Activated CD4-positive, alpha-beta memory T cell treated with anti-CD3 and anti-CD28 coated beads, Interleukin-2, amount 10 ng/mL, durations not matched to agents 7 days and 5 days (primary cell): ENCODE results near the gene TPRA1. TPM values are rescaled to one million over a fixed set of nuclear protein-coding genes. Genes with fewer than 3 reads are reported as not detected.

Source experiments
- CTCF ChIA-PET: fragments of 350-600 bp; sonication (Branson Sonifier 250); formaldehyde crosslinking; loops from one replicate; lab custom pipeline; 2021; ENCODE audit warnings: antibody characterized with exemption, inconsistent platforms; lab: Charles Lee
- POLR2A ChIA-PET: fragments of 350-600 bp; sonication (Branson Sonifier 250); formaldehyde crosslinking; loops from one replicate; lab custom pipeline; 2021; ENCODE audit warnings: antibody characterized with exemption; lab: Charles Lee
- DNase-seq: peaks from one replicate; pipeline ENCODE4 v3.0.0-alpha.2; 2020
- H3K27ac Mint-ChIP-seq: one replicate; pipeline ENCODE4 v1.8.0; 2021; ENCODE audit warnings: mild to moderate bottlenecking, mixed read lengths
- H3K27me3 Mint-ChIP-seq: one replicate; pipeline ENCODE4 v1.8.0; 2021; ENCODE audit warnings: mixed read lengths
- H3K36me3 Mint-ChIP-seq: one replicate; pipeline ENCODE4 v1.8.0; 2021; ENCODE audit warnings: low read depth, mixed read lengths
- H3K4me1 Mint-ChIP-seq: one replicate; pipeline ENCODE4 v1.8.0; 2021; ENCODE audit warnings: mixed read lengths
- H3K4me3 Mint-ChIP-seq: one replicate; pipeline ENCODE4 v1.8.0; 2021; ENCODE audit warnings: mild to moderate bottlenecking, mixed read lengths
- H3K9me3 Mint-ChIP-seq: one replicate; pipeline ENCODE4 v1.8.0; 2021; ENCODE audit warnings: mixed read lengths
- total RNA-seq, 2 experiments: library from RNA; stranded (reverse); gene quantifications; one replicate each; pipeline ENCODE4 v1.2.3, GENCODE V29; 2021

TPRA1 gene
- total RNA-seq, 2 experiments from 2014 or later = 22.6 to 23.3 TPM

DNA sequence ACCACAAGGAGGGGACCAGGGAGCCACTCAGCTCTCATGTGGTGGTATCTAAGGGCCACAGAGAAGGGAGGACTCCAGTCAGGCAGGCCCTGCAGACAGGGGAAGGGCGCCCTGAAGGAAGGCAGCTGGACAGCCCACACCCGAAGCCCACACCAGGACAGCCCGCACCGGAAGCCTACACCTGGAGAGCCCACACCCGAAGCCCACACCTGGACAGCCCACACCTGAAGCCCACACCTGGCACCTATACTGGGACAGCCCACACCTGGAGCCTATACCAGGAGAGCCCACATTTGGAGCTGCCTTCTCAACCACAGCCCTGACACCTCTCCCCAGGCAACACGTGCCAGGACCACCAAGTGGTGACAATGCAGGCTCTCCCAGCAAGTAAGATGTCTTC, 11.7 kb downstream of the TPRA1 start:
- POLR2A ChIA-PET = interaction anchor here (0.9 to 2.5 kb wide), 2 partner anchors 11 to 20 kb away, joined by 4 to 11 read pairs; partner anchors contain the start of genes MCM2 and TPRA1
- no peaks in the 10 kb centered on the region for H3K9me3 Mint-ChIP-seq
- no peak overlapping the region for H3K4me3 Mint-ChIP-seq
- H3K4me1 Mint-ChIP-seq = peaks cover 8% of the 10 kb centered on the region
- no peaks in the 10 kb centered on the region for H3K27me3 Mint-ChIP-seq
- DNase-seq = no peak
- H3K27ac Mint-ChIP-seq = no peak overlapping the region
- H3K36me3 Mint-ChIP-seq = peaks cover 4% of the 10 kb centered on the region
- CTCF ChIA-PET = interaction anchor here (1.1 to 1.6 kb wide), 2 partner anchors 11 to 116 kb away, joined by 3 read pairs; no protein-coding TSS in a partner anchor

DNA sequence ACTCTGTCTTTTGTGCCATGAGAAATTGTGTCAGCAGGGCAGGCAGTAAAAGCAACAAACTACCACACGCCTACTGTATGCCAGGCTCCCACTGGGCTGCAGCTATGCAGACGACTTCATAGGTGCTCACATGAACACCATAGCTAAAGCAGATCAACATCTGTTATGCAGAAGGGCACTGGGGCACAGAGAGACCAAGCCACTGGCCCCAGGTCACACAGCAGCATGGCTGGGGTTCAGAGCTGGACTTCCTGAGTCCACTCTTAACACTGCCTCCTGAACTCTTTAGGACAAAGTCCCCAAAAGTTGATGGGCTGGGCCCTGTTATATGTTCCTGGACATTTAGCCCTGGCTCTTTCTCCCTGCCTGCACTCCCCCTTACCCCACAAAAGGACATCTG, 12.4 kb downstream of the TPRA1 start:
- no peaks in the 10 kb centered on the region for H3K27me3 Mint-ChIP-seq
- H3K9me3 Mint-ChIP-seq = no peaks in the 10 kb centered on the region
- peaks cover 4% of the 10 kb centered on the region for H3K36me3 Mint-ChIP-seq
- H3K27ac Mint-ChIP-seq = no peak overlapping the region
- H3K4me3 Mint-ChIP-seq = no peak overlapping the region
- no peak for DNase-seq
- CTCF ChIA-PET = interaction anchor here (1.6 kb wide), 1 partner anchor 11 kb away, joined by 3 read pairs; no protein-coding TSS in a partner anchor
- peaks cover 8% of the 10 kb centered on the region for H3K4me1 Mint-ChIP-seq
- POLR2A ChIA-PET = interaction anchor here (2.5 kb wide), 1 partner anchor 20 kb away, joined by 11 read pairs; the partner anchor contains the start of gene MCM2

DNA sequence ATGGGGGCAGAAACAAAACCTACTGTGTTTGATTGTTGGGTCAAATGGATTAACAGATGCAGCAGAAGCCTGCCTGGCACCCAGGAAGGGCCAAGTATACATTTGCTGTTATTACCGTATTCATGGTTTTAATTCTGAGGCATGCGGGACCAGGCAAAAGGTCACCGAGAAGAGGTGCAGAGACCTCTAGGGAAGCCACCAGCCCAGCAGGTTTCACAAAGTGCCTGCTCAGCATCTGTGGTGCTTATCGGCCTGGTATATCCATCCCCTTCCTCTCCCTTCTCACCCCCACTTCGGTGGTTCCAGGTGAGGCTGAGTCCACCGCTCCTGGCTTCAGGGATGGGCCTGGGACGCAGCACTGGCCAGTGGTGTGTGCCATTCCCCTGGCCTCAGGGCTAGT, 13.1 kb downstream of the TPRA1 start:
- Mint-ChIP-seq H3K27ac (no peak overlapping the region), H3K27me3 (no peaks in the 10 kb centered on the region), H3K4me1 (peaks cover 8% of the 10 kb centered on the region), H3K4me3 (no peak overlapping the region), H3K9me3 (no peaks in the 10 kb centered on the region), H3K36me3 (peaks cover 4% of the 10 kb centered on the region)
- DNase-seq = no peak
- POLR2A ChIA-PET = no interaction called here
- CTCF ChIA-PET = no interaction called here

DNA sequence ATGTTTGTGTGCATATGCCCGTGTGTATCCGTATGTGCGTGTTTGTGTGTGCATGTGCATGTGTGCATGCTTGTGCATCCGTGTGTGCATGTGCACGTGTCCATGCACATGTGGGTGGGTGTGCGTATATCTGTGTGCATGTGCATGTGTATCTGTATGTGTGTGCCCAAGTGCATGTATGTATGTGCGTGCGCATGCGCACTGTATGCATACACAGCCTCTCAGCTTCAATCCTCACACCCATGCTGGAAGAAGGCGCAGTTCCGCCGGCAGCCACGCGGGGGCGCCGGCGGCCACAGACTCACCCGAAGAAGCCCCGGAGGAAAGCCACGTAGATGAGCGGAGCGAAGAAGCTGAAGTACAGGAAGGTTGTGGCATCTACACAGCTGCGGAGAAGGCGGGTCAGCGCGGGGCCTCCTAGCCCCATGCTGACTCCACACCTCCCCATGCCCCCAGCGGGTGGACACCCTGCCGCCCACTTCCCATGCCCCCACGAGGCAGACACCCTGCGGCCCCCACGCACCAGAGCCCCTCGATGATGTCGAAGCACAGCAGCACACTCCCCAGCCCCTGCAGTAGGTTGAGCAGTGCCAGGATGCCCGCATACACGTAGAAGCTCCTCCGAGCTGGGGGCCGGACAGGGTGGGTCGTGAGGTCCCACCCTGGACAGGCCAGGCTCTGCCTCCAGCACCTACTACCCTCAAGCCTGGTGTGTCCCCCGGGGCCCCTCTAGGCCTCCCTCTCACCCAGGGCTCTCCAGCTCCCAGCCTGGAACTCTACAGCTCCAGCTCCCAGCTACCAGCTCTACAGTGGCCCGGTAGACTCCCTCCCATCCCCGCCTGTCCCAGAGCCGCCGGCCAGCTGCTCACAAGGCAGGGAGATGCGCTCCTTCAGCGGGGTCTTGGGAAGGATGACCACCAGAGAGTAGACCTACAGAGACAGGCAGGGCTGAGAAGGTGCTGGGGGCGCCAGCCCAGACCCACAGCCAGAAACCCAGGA, 15.4 kb downstream of the TPRA1 start:
- ChIA-PET CTCF (interaction anchor here (0.6 to 2.1 kb wide), 48 partner anchors 9 to 1074 kb away, joined by 3 to 44 read pairs (median 5); partner anchors contain the start of genes MCM2 and TPRA1), POLR2A (interaction anchor here (0.6 to 3.1 kb wide), 6 partner anchors 15 to 97 kb away, joined by 3 to 16 read pairs (median 4); partner anchors contain the start of genes ABTB1, MCM2 and TPRA1)
- Mint-ChIP-seq H3K27me3 (no peaks in the 10 kb centered on the region), H3K27ac (peak overlapping the region; percentile 55), H3K4me3 (no peak overlapping the region), H3K4me1 (peaks cover 8% of the 10 kb centered on the region), H3K36me3 (peaks cover 11% of the 10 kb centered on the region), H3K9me3 (no peaks in the 10 kb centered on the region)
- DNase-seq = peak; percentile 89

DNA sequence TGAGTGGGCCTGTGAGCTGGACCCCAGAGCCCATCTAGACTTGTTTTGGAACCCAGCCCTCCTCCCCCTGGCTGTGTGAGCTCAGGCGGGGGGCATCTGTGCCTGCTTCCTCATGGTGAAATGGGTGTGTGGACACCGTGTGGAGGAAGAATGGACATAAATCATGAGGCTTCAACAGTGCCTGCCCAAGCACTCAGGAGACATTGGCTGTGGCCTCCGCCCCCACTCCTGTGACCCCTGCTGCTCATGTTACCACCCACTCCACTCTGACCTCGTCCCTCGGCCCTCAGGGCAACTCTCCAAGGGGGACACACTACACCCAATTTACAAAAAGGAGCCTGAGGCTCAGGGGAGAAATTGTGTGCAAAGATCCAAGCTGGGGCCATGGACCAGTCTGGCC, 16.6 kb downstream of the TPRA1 start:
- POLR2A ChIA-PET = interaction anchor here (2.3 to 3.1 kb wide), 2 partner anchors 17 to 24 kb away, joined by 14 to 16 read pairs; partner anchors contain the start of genes MCM2 and TPRA1
- no peak for DNase-seq
- CTCF ChIA-PET = interaction anchor here (1.1 to 2.1 kb wide), 7 partner anchors 9 to 385 kb away, joined by 4 to 10 read pairs (median 5); no protein-coding TSS in a partner anchor
- Mint-ChIP-seq H3K27me3 (no peaks in the 10 kb centered on the region), H3K27ac (no peak overlapping the region), H3K4me1 (peaks cover 8% of the 10 kb centered on the region), H3K9me3 (no peaks in the 10 kb centered on the region), H3K4me3 (no peak overlapping the region), H3K36me3 (peaks cover 11% of the 10 kb centered on the region)

DNA sequence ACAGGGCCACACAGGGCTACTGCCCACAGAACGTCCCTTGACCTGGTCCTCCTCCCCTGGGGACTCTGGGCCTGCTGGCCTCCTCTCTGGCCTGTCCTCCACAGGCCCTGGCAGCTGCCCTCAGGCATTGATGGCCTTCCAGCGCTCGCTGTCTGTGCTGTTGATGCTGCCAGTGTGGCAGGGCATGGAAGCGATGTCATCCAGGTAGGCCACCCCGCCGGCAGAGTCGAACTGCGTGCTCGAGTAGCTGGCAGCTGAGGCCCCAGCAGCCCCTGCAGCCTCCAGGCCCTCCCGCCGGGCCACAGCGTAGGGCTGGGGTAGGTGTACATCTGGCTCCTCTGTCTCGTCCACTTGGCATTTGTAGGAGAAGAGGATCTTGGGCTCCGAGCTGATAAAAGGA, 17.1 kb downstream of the TPRA1 start:
- Mint-ChIP-seq H3K4me3 (no peak overlapping the region), H3K9me3 (no peaks in the 10 kb centered on the region), H3K4me1 (peaks cover 8% of the 10 kb centered on the region), H3K27me3 (no peaks in the 10 kb centered on the region), H3K27ac (no peak overlapping the region), H3K36me3 (peaks cover 11% of the 10 kb centered on the region)
- ChIA-PET CTCF (interaction anchor here (1.9 kb wide), 1 partner anchor 11 kb away, joined by 4 read pairs; no protein-coding TSS in a partner anchor), POLR2A (interaction anchor here (3.1 kb wide), 1 partner anchor 17 kb away, joined by 14 read pairs; the partner anchor contains the start of gene TPRA1)
- no peak for DNase-seq

DNA sequence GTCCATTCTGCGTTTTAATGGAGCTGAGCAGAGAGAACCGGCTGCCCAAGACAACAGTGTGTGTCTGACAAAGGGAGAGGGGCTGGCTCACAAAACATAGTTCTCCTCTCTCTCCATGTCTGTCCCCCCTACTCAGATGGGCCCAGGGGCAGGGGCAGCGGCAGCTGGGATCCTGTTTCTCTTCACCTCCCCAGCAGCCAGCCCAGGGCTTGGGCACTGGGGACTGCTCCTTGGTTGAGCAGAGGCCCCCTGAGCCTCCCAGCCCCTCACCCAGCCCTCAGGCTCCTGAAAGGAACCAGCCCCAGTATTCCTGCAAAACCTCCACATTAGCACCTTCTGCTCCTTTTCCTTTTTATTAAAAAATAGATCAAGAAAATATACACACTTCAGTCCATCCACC, 17.8 kb downstream of the TPRA1 start:
- Mint-ChIP-seq H3K4me3 (no peak overlapping the region), H3K27me3 (no peaks in the 10 kb centered on the region), H3K36me3 (peaks cover 11% of the 10 kb centered on the region), H3K27ac (no peak overlapping the region), H3K4me1 (peaks cover 8% of the 10 kb centered on the region), H3K9me3 (no peaks in the 10 kb centered on the region)
- DNase-seq = no peak
- CTCF ChIA-PET = interaction anchor here (0.6 kb wide), 2 partner anchors 37 to 1892 kb away, joined by 5 to 6 read pairs; no protein-coding TSS in a partner anchor
- POLR2A ChIA-PET = no interaction called here

DNA sequence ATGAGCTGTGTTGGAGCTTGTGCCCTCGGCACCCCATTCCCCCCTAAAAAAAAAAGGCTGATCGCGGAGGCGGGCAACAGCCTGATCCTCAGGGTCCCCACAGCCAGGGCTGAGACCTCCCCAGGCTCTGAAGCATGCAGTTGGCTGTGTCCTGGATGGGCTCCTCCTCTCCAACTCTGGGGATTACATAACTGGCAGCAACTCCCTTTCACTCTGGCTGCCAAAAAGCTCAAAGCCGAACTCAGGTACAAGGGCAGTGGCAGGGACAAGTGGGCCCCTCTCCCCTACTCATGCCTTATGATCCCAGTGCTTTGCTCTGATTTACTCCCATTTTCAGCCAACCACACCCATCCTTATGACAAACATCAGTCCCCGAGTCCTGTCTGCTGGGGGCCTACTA, 18.3 kb downstream of the TPRA1 start:
- no peak for DNase-seq
- Mint-ChIP-seq H3K4me1 (peaks cover 8% of the 10 kb centered on the region), H3K27me3 (no peaks in the 10 kb centered on the region), H3K27ac (no peak overlapping the region), H3K9me3 (no peaks in the 10 kb centered on the region), H3K4me3 (no peak overlapping the region), H3K36me3 (peaks cover 11% of the 10 kb centered on the region)
- ChIA-PET CTCF (interaction anchor here (1.2 kb wide), 1 partner anchor 25 kb away, joined by 3 read pairs; no protein-coding TSS in a partner anchor), POLR2A (interaction anchor here (1.0 kb wide), 1 partner anchor 26 kb away, joined by 4 read pairs; the partner anchor contains the start of gene MCM2)

DNA sequence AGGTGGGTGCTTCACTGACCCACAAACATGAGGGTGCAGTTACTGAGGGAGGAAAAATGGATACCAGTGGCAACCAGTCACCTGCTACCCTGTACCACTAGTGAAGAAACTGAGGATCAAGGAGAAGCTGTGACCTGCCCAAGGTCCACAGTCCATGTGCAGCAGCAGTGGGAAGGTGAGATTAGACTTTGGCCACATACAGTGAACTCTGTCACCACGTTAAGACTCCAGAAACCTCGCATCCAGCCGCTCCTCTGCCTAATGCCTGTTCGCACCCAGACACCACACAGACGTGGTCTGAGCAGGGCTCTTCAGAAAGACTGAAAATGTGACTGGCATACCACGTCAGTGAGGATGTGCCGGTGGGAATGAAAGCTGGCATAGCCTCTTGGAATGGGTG, 20.0 kb downstream of the TPRA1 start:
- DNase-seq = no peak

DNA sequence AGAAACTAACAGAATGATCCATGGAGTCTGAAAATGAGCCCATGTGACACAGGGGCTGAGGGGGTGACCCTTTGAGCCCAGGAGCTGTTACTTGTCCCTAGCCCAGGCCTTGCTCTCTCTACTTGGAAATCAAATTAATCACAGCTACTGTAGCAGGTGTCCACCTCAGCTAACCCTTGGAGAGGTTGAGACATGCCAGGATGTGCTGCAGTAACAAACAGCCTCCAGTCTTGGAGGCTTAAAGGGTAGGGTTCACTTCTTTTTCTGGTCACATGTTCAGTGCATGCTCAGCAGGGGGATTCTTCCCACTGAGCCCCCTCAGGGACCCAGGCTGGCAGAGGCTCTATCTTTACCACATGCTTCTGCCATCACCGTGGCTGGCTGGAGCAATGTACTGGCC, 21.4 kb downstream of the TPRA1 start:
- Mint-ChIP-seq H3K36me3 (peaks cover 7% of the 10 kb centered on the region), H3K9me3 (no peaks in the 10 kb centered on the region), H3K27ac (no peak overlapping the region), H3K27me3 (no peaks in the 10 kb centered on the region), H3K4me1 (no peaks in the 10 kb centered on the region), H3K4me3 (no peak overlapping the region)
- DNase-seq = no peak
- ChIA-PET CTCF (no interaction called here), POLR2A (no interaction called here)

More for the DNA sequence above, 20.0 kb downstream of the TPRA1 start:
- POLR2A ChIA-PET = no interaction called here
- Mint-ChIP-seq H3K4me1 (peaks cover 6% of the 10 kb centered on the region), H3K4me3 (no peak overlapping the region), H3K9me3 (no peaks in the 10 kb centered on the region), H3K27ac (no peak overlapping the region), H3K36me3 (peaks cover 11% of the 10 kb centered on the region), H3K27me3 (no peaks in the 10 kb centered on the region)
- CTCF ChIA-PET = no interaction called here

DNA sequence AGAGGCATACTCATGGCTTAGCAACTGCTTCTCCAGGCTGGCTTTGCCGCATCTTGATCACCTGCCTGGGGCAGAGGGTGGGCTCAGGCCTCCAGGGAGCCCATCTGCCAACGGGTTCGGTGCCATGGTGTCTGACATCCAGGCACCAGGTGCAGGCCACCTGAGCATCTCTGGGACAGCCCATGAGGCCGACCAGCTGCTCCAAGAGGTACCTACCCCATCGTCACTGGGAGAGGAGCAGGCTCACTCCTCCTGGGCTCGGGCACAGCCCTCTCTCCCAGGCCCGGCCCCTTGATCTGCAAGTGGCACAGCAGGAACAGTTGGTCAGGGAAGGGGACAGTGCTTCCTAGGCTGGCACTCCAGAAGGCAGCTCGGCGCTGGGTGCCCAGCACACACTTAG, 21.9 kb downstream of the TPRA1 start:
- ChIA-PET POLR2A (no interaction called here), CTCF (no interaction called here)
- H3K36me3 Mint-ChIP-seq = peaks cover 7% of the 10 kb centered on the region
- no peak overlapping the region for H3K27ac Mint-ChIP-seq
- H3K27me3 Mint-ChIP-seq = no peaks in the 10 kb centered on the region
- no peak for DNase-seq
- H3K9me3 Mint-ChIP-seq = no peaks in the 10 kb centered on the region
- no peaks in the 10 kb centered on the region for H3K4me1 Mint-ChIP-seq
- no peak overlapping the region for H3K4me3 Mint-ChIP-seq

DNA sequence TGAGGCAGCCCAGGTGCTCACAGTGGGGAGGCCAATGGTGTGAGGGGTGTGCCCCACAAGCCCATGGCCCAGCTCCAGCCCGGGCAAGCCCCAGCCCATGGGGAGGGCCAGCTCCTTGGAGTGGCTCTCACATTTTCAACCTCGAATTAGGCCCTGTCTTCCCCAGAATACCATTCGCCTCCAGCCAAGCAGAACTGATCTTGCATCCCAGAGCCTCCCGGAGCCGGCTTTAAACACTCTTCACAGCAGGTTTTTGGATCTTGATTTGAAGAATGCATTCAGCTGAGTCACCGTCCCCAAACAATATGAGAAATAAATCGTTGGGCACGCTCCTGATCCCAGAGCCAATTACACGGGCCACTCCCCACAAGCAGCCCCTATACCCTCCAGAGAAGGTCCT, 23.7 kb downstream of the TPRA1 start:
- Mint-ChIP-seq H3K36me3 (peaks cover 7% of the 10 kb centered on the region), H3K4me3 (no peak overlapping the region), H3K4me1 (no peaks in the 10 kb centered on the region), H3K9me3 (no peaks in the 10 kb centered on the region), H3K27ac (no peak overlapping the region), H3K27me3 (no peaks in the 10 kb centered on the region)
- ChIA-PET CTCF (no interaction called here), POLR2A (no interaction called here)
- DNase-seq = no peak

DNA sequence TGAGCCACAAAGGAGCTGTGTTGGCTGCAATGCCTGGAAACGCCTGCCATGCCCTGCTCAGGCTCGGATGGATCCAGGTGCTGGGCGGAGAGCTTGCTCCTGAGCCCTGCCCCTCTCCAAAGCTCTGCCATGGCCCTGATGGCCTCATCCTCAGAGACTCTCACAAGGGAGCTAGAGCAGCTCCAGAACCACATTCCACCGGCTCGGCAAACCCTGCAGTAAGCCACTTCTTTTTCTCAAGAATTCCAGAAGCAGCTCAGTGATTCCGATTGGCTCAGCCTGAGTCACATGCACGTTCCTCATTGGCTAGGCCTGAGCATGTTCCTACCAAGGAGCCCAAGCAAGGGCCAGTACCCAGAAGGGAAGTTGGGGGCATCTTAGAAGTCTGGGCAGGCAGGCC, 24.8 kb downstream of the TPRA1 start:
- no peak for DNase-seq
- H3K4me1 Mint-ChIP-seq = no peaks in the 10 kb centered on the region

More for the DNA sequence above, 24.8 kb downstream of the TPRA1 start:
- Mint-ChIP-seq H3K36me3 (no peaks in the 10 kb centered on the region), H3K4me3 (no peak overlapping the region), H3K27ac (no peak overlapping the region), H3K9me3 (no peaks in the 10 kb centered on the region), H3K27me3 (no peaks in the 10 kb centered on the region)
- POLR2A ChIA-PET = no interaction called here
- CTCF ChIA-PET = interaction anchor here (2.6 kb wide), 1 partner anchor 9 kb away, joined by 10 read pairs; no protein-coding TSS in a partner anchor
